CD14-positive monocyte (primary cell): ENCODE data around the gene TRMT10A. TPM values are rescaled to one million over a fixed set of nuclear protein-coding genes. Genes with fewer than 3 reads are reported as not detected.

Experiments used
- DNase-seq, 3 donors: peaks; one replicate each; pipeline ENCODE4 v3.0.0-alpha.2; 2011 to 2022
- H2AFZ ChIP-seq: 2 replicates; pipeline ENCODE4 v1.6.0; 2012; ENCODE audit warnings: mild to moderate bottlenecking, low read depth, low read length, inconsistent platforms; ENCODE audit not compliant: insufficient read depth, poor library complexity, severe bottlenecking
- H3K27ac ChIP-seq, 2 donors: 1 replicate in 1 of 2; 2 replicates in 1 of 2; pipeline ENCODE4 v1.5.1; 2012 to 2013; ENCODE audit warnings: low read length in 2 of 2, control low read depth in 1 of 2, inconsistent platforms in 1 of 2, low read depth in 1 of 2, mild to moderate bottlenecking in 1 of 2
- H3K27me3 ChIP-seq, 2 donors: one replicate each; pipeline versions ENCODE4 v1.6.0 to v1.6.1; 2011 to 2013; ENCODE audit warnings: low read length in 2 of 2; ENCODE audit not compliant: control insufficient read depth in 2 of 2, insufficient read depth in 2 of 2
- H3K36me3 ChIP-seq, 2 donors: replicated peaks in 1 of 2; 1 replicate in 1 of 2; 2 replicates in 1 of 2; pipeline versions ENCODE4 v1.5.1 to v1.6.1; 2012 to 2013; ENCODE audit warnings: low read length in 2 of 2, control low read depth in 1 of 2, inconsistent platforms in 1 of 2, mild to moderate bottlenecking in 1 of 2; ENCODE audit not compliant: insufficient read depth in 2 of 2, control insufficient read depth in 1 of 2
- H3K4me1 ChIP-seq, 2 donors: 1 replicate in 1 of 2; 2 replicates in 1 of 2; pipeline versions ENCODE4 v1.5.1 to v1.6.1; 2012 to 2013; ENCODE audit warnings: low read length in 2 of 2, control low read depth in 1 of 2, inconsistent platforms in 1 of 2, mild to moderate bottlenecking in 1 of 2, moderate library complexity in 1 of 2; ENCODE audit not compliant: insufficient read depth in 2 of 2, control insufficient read depth in 1 of 2
- H3K4me2 ChIP-seq: replicated peaks from 2 replicates; pipeline ENCODE3; 2012; ENCODE audit warnings: low read length, moderate library complexity, mild to moderate bottlenecking; ENCODE audit not compliant: poor library complexity, severe bottlenecking; ENCODE audit errors: extremely low read depth
- H3K4me3 ChIP-seq, 3 experiments: fragments of 200-600 bp in 1 of 3; sonication (generic) in 1 of 3; replicated peaks in 1 of 3; 1 replicate in 2 of 3; 2 replicates in 1 of 3; pipeline ENCODE4 v1.5.1; 2011 to 2013; ENCODE audit warnings: low read length in 3 of 3, mild to moderate bottlenecking in 3 of 3, control low read depth in 2 of 3, low read depth in 2 of 3, inconsistent platforms in 1 of 3, moderate library complexity in 1 of 3
- H3K79me2 ChIP-seq: 2 replicates; pipeline ENCODE4 v1.6.0; 2012; ENCODE audit warnings: mild to moderate bottlenecking, control low read depth, inconsistent platforms, low read length, moderate library complexity; ENCODE audit not compliant: insufficient read depth
- H3K9ac ChIP-seq: 2 replicates; pipeline ENCODE4 v1.6.0; 2017; ENCODE audit warnings: low read length, mild to moderate bottlenecking; ENCODE audit not compliant: insufficient read depth, poor library complexity, severe bottlenecking
- H3K9me3 ChIP-seq, 2 donors: replicated peaks in 1 of 2; 1 replicate in 1 of 2; 2 replicates in 1 of 2; pipeline versions ENCODE4 v1.5.1 to v1.6.1; 2012 to 2013; ENCODE audit warnings: low read length in 2 of 2, control low read depth in 1 of 2; ENCODE audit not compliant: control insufficient read depth in 1 of 2, insufficient read depth in 1 of 2
- H4K20me1 ChIP-seq: 2 replicates; pipeline ENCODE4 v1.6.0; 2012; ENCODE audit warnings: mild to moderate bottlenecking, low read length, control low read depth, moderate library complexity; ENCODE audit not compliant: insufficient read depth
- H3K27ac Mint-ChIP-seq, 7 donors: one replicate each; pipeline ENCODE4 v1.8.0; 2020; ENCODE audit warnings: mild to moderate bottlenecking in 7 of 7, mixed read lengths in 7 of 7, moderate library complexity in 6 of 7, inconsistent platforms in 2 of 7
- H3K27me3 Mint-ChIP-seq, 3 donors: one replicate each; pipeline ENCODE4 v1.8.0; 2021 to 2022; ENCODE audit warnings: low read depth in 3 of 3, mild to moderate bottlenecking in 3 of 3, mixed read lengths in 3 of 3, moderate library complexity in 3 of 3, inconsistent platforms in 1 of 3
- H3K36me3 Mint-ChIP-seq, 2 donors: one replicate each; pipeline ENCODE4 v1.8.0; 2020; ENCODE audit warnings: mixed read lengths in 2 of 2, inconsistent platforms in 1 of 2, mild to moderate bottlenecking in 1 of 2
- H3K4me1 Mint-ChIP-seq: one replicate; pipeline ENCODE4 v1.8.0; 2020; ENCODE audit warnings: mild to moderate bottlenecking, mixed read lengths
- H3K4me3 Mint-ChIP-seq, 2 donors: one replicate each; pipeline ENCODE4 v1.8.0; 2020; ENCODE audit warnings: mild to moderate bottlenecking in 2 of 2, mixed read lengths in 2 of 2, moderate library complexity in 1 of 2
- H3K9me3 Mint-ChIP-seq, 7 donors: one replicate each; pipeline ENCODE4 v1.8.0; 2020 to 2022; ENCODE audit warnings: mixed read lengths in 7 of 7, mild to moderate bottlenecking in 6 of 7, moderate library complexity in 6 of 7, inconsistent platforms in 2 of 7
- WGBS: methylation state at CpG from one replicate; pipeline ENCODE4 v1.1.5; 2013; ENCODE audit warnings: missing lambda C conversion rate; ENCODE audit not compliant: insufficient coverage; 5-methylcytosine and 5-hydroxymethylcytosine counted together
- intact Hi-C, 2 donors: fragments of 100-400 bp; cut with micrococcal nuclease; formaldehyde crosslinking; loops; one replicate each; pipeline versions ENCODE4 v1.15.0 to v1.15.1; 2023
- polyA plus RNA-seq, 3 donors: library from polyadenylated mRNA; depleted of rRNA in 1 of 3; unstranded in 2 of 3; stranded (reverse) in 1 of 3; fragments of 300-500 nt in 2 of 3; fragments of >200 nt in 1 of 3; fragmentation: Illumina TruSeq in 2 of 3; gene quantifications; 1 replicate in 2 of 3; 2 replicates in 1 of 3; pipeline ENCODE4 v1.2.3, GENCODE V29; 2012 to 2021
- TF ChIP-seq, protein P1 (sequence below): fragments of 200-600 bp; IDR thresholded peaks from one replicate; pipeline ENCODE4 v1.8.0; 2022; ENCODE audit warnings: antibody characterized with exemption, mild to moderate bottlenecking

The TRMT10A gene
- polyA plus RNA-seq, 3 donors, result 1.6 to 3.9 (median 3.4) TPM

GRCh38 chr4:99507762-99508161, 56.1 kb downstream of the TRMT10A start:
- H3K9me3 Mint-ChIP-seq, result peaks cover 0 to 13% (median 3%) of the 10 kb centered on the region in 7 donors
- intact Hi-C loops, result no loop called here
- no peaks in the 10 kb centered on the region for H3K4me1 Mint-ChIP-seq

DNA sequence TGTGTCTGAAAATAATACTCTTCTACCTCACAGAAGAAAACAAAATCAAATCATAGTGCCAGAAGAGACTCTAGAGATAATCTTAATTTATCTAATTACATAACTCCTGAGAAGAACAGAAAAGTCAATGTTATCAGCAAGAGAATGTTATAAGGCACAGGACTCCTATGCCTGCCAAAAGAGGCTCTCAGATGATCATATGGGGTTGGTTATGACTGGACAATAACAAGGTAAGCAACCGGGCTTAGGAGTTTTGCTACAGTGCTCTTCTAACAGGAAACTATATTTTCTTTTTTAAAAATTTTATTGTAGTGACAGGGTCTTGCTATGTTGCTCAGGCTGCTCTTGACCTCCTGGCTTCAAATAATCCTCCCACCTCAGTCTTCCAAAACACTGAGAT, 56.5 kb downstream of the TRMT10A start:
- intact Hi-C loops, result no loop called here
- H3K27ac Mint-ChIP-seq, result no peak overlapping the region
- no peaks in the 10 kb centered on the region for H3K4me1 Mint-ChIP-seq
- Histone ChIP-seq H2AFZ (no peak overlapping the region), H3K27ac (no peak overlapping the region), H3K9ac (no peak overlapping the region), H3K4me3 (no peak overlapping the region), H3K9me3 (peaks cover 0 to 3% of the 10 kb centered on the region in 2 donors), H4K20me1 (no peaks in the 10 kb centered on the region), H3K4me2 (no peak overlapping the region), H3K27me3 (no peaks in the 10 kb centered on the region), H3K36me3 (no peaks in the 10 kb centered on the region), H3K79me2 (no peaks in the 10 kb centered on the region), H3K4me1 (no peaks in the 10 kb centered on the region)
- no peaks in the 10 kb centered on the region for H3K36me3 Mint-ChIP-seq
- peaks cover 0 to 1% (median 0%) of the 10 kb centered on the region in 3 donors for H3K27me3 Mint-ChIP-seq
- TF ChIP-seq, protein P1, sequence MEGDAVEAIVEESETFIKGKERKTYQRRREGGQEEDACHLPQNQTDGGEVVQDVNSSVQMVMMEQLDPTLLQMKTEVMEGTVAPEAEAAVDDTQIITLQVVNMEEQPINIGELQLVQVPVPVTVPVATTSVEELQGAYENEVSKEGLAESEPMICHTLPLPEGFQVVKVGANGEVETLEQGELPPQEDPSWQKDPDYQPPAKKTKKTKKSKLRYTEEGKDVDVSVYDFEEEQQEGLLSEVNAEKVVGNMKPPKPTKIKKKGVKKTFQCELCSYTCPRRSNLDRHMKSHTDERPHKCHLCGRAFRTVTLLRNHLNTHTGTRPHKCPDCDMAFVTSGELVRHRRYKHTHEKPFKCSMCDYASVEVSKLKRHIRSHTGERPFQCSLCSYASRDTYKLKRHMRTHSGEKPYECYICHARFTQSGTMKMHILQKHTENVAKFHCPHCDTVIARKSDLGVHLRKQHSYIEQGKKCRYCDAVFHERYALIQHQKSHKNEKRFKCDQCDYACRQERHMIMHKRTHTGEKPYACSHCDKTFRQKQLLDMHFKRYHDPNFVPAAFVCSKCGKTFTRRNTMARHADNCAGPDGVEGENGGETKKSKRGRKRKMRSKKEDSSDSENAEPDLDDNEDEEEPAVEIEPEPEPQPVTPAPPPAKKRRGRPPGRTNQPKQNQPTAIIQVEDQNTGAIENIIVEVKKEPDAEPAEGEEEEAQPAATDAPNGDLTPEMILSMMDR, result no peak
- H3K9me3 Mint-ChIP-seq, result peaks cover 0 to 13% (median 3%) of the 10 kb centered on the region in 7 donors
- no peak for DNase-seq
- no CpG with 5 or more reads among the region's 1 CpG for WGBS
- no peak overlapping the region for H3K4me3 Mint-ChIP-seq

More at GRCh38 chr4:99507762-99508161, 56.1 kb downstream of the TRMT10A start:
- Histone ChIP-seq H4K20me1 (no peaks in the 10 kb centered on the region), H3K4me3 (no peak overlapping the region), H3K27me3 (no peaks in the 10 kb centered on the region), H3K4me1 (no peaks in the 10 kb centered on the region), H3K36me3 (no peaks in the 10 kb centered on the region), H3K9me3 (peaks cover 0 to 3% of the 10 kb centered on the region in 2 donors), H3K79me2 (no peaks in the 10 kb centered on the region), H3K9ac (no peak overlapping the region), H3K27ac (no peak overlapping the region), H3K4me2 (no peak overlapping the region), H2AFZ (no peak overlapping the region)
- no peak for DNase-seq
- TF ChIP-seq, protein P1, result no peak
- no peaks in the 10 kb centered on the region for H3K36me3 Mint-ChIP-seq
- peaks cover 0 to 1% (median 0%) of the 10 kb centered on the region in 3 donors for H3K27me3 Mint-ChIP-seq
- H3K27ac Mint-ChIP-seq, result no peak overlapping the region
- no peak overlapping the region for H3K4me3 Mint-ChIP-seq
